ENCODE measurements around the gene GPR137B.

- TF ChIP-seq CTCF (IDR thresholded peaks at IDR 0.05; ENCODE audit: control extremely low read depth in 1 of 3, insufficient read depth in 1 of 3, low read depth in 1 of 3, low read length in 3 of 3) (no peak), POLR2A (IDR thresholded peaks at IDR 0.05; ENCODE audit: control extremely low read depth in 1 of 2, low read depth in 2 of 2, low read length in 2 of 2) (no peak), TAF1 (IDR thresholded peaks at IDR 0.05; ENCODE audit: low read depth, low read length) (no peak), RAD21 (IDR thresholded peaks at IDR 0.05 in 1 of 2, conservative IDR thresholded peaks at IDR 0.05 in 1 of 2; ENCODE audit: low read depth in 2 of 2, low read length in 2 of 2) (no peak), EZH2 (IDR thresholded peaks at IDR 0.05; ENCODE audit: low read depth, low read length, severe bottlenecking) (no peak), SP1 (IDR thresholded peaks at IDR 0.05; ENCODE audit: low read depth, low read length) (no peak)
Observed at GRCh38 chr1:236113324-236114032, 28.9 kb upstream of the GPR137B start.
